HFF-Myc (cell line): Measurements from ENCODE around the gene ENTPD8.

Source experiments
- DNase-seq: peaks from one replicate; pipeline ENCODE4 v3.0.0-alpha.2; 2011; ENCODE audit warnings: low read depth; ENCODE audit errors: extremely low read depth
- H3K4me3 ChIP-seq: replicated peaks from 2 replicates; pipeline ENCODE4 v1.5.1; 2011; ENCODE audit warnings: low read depth, mild to moderate bottlenecking, control low read depth, low read length
- TF ChIP-seq, protein P1 (sequence below): IDR thresholded peaks from 2 replicates; pipeline ENCODE4 v1.5.1; 2012; ENCODE audit warnings: mild to moderate bottlenecking, low read depth, low read length, control low read depth; ENCODE audit errors: missing control alignments

Gene ENTPD8

DNA sequence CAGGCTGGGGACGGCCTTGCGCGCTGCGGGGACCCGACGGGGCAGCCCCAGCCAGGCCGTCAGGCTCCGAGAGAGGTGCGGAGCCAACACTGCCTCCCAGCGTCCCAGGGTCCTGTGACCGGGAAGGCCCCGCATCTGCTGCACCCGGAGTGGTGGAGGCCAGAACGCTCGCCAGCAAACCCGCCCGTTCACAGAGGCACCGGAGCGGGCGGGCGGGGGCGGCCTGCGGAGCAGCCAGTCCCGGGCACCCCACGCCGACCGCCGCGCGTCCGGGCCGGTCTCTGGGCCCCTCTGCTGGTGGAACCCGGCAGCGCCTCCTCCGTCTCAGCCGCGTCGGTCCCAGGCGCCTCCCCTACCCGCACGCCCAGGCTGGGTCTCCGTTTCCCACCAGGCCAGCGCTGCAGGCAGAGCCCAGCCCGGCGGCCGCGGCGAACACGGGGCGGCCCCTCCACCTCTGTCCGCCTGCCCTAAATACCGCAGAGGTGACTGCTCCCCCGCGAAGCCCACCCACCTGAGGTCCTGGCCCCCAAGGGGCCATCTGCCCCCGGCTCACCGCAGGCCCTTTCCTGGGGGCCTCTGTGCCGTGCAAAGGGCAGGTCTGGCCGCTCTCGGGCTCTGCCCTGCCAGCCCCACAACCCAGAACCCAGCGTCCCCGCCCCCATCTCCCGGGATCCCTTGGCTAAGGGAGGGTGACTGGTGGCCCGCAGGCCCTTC lies 34.1 kb downstream of the ENTPD8 start:
- TF ChIP-seq, protein P1, sequence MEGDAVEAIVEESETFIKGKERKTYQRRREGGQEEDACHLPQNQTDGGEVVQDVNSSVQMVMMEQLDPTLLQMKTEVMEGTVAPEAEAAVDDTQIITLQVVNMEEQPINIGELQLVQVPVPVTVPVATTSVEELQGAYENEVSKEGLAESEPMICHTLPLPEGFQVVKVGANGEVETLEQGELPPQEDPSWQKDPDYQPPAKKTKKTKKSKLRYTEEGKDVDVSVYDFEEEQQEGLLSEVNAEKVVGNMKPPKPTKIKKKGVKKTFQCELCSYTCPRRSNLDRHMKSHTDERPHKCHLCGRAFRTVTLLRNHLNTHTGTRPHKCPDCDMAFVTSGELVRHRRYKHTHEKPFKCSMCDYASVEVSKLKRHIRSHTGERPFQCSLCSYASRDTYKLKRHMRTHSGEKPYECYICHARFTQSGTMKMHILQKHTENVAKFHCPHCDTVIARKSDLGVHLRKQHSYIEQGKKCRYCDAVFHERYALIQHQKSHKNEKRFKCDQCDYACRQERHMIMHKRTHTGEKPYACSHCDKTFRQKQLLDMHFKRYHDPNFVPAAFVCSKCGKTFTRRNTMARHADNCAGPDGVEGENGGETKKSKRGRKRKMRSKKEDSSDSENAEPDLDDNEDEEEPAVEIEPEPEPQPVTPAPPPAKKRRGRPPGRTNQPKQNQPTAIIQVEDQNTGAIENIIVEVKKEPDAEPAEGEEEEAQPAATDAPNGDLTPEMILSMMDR = peak; percentile 53
- no peak for DNase-seq
- H3K4me3 ChIP-seq = peak overlapping the region; percentile 21; the same call in 1 of the 2 replicates

DNA sequence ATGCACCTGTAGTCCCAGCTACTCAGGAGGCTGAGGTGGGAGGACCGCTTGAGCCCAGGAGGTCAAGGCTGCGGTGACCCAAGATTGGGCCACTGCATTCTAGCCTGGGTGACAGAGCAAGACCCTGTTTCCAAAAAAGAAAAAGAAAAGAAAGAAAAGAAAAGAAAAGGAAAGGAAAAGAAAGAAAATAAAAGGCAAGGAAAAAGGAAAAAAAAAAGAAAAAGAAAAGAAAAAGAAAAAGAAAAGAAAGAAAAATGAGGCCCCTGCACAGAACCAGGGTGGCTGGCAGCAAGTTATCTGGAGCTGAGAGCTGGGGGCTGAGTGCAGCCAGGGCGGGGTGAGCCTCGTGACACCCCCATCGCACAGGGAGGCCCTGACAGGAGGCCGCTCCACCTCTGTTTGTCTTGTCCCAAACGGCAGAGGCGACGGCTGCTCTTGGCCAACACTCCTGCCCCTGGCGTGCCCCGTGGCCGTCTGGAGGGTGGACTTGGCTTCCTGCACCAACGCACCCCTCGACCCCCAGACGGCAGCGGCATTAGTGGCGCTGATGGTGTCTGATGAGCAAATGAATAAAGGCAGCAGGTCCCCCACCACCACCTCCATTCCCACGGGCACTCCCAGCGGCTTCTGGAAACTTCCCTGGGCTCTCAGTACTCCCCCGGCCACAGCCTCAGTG lies 34.9 kb downstream of the ENTPD8 start:
- DNase-seq = no peak
- TF ChIP-seq, protein P1 = no peak
- no peak overlapping the region for H3K4me3 ChIP-seq

DNA sequence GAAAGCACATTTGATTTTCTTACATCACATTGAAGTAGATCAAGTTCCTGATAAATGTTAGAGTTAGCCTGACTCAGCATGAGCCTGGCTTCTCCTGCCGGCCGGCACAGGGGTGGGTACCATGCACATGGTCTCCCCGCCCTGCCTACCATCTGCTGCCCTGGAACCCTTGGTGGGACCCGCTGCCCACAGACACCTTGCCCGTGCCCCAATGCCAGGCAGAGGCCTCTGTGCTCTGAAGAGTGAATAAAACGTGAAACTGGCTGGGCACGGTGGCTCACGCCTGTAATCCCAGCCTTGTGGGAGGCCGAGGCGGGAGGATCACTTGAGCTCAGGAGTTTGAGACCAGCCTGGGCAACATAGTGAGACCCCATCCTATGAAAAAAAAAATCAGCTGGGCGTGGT lies 35.5 kb downstream of the ENTPD8 start:
- TF ChIP-seq, protein P1 = no peak
- no peak for DNase-seq
- no peak overlapping the region for H3K4me3 ChIP-seq

DNA sequence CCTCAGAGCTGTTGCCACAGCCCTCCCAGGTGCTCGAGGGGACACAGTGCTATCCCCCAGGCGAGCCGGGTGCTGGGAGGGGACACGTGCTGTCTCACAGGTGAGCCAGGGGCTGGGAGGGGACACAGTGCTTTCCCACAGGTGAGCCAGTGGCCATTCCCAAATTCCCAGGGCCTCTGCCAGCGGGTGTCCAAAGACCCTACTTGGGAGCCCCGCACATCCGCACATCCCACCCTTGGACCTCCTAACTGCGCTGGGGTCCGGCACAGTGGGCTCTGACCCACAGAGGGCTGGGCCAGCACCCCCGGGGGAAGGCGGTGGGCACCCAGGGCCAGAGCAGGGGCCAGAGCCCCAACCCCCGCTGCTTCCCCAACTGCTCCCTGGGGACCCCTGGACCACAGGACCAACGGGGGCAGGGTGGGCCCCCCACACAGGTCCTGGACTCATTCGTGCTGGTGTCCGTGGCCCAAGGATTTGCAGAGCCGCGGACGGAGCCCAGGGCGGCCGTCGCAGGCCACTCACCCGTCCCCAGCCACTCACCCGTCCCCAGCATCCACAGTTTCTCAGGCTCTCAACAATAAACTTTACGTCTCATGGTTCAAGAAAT lies 36.1 kb downstream of the ENTPD8 start:
- DNase-seq = no peak
- TF ChIP-seq, protein P1 = no peak
- no peak overlapping the region for H3K4me3 ChIP-seq

DNA sequence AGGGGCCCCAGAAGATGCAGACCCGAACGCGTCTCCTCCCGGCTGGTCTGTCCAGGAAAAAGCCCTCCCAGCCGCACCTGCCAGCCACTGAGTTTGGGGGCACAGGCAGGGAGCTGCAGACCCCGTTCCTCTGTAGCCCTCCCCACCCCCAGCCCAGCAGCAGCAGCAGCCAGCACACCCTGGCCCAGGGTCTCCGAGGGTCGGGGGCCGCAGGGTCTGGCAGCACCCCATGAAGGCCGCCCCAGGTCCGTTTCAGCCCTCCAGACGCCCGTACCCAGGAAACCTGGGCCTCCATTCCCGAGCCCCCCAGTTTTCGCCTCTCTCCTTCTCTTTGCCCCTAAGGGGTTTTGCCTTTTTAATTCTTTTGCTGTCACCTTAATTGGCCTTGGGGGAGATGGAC lies 37.9 kb downstream of the ENTPD8 start:
- TF ChIP-seq, protein P1 = no peak
- no peak for DNase-seq

DNA sequence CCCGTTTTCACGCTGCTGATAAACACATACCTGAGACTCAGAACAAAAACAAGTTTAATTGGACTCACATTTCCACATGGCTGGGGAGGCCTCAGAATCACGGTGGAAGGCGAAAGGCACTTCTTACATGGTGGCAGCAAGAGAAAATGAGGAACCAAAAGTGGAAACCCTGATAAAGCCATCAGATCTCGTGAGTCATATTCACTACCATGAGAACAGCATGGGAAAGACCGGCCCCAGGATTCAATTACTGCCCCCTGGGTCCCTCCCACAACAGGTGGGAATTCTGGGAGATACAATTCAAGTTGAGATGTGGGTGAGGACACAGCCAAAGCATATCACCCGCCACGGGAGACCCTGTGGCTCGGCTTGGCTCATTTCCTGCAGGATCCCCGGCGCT lies 38.4 kb downstream of the ENTPD8 start:
- TF ChIP-seq, protein P1 = no peak
- no peak overlapping the region for H3K4me3 ChIP-seq
- no peak for DNase-seq

More for the DNA sequence above, 37.9 kb downstream of the ENTPD8 start:
- no peak overlapping the region for H3K4me3 ChIP-seq
